Measurements from ENCODE around the gene ODAD4.

Gene ODAD4

DNA sequence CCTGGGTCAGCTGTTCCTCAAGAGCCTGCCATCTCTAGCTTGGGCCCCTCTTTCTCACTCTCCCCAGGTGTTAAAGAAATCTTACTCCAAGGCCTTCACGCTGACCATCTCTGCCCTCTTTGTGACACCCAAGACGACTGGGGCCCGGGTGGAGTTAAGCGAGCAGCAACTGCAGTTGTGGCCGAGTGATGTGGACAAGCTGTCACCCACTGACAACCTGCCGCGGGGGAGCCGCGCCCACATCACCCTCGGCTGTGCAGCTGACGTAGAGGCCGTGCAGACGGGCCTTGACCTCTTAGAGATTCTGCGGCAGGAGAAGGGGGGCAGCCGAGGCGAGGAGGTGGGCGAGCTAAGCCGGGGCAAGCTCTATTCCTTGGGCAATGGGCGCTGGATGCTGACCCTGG lies 43.0 kb downstream of the ODAD4 start:
- DNase-seq = no peak

DNA sequence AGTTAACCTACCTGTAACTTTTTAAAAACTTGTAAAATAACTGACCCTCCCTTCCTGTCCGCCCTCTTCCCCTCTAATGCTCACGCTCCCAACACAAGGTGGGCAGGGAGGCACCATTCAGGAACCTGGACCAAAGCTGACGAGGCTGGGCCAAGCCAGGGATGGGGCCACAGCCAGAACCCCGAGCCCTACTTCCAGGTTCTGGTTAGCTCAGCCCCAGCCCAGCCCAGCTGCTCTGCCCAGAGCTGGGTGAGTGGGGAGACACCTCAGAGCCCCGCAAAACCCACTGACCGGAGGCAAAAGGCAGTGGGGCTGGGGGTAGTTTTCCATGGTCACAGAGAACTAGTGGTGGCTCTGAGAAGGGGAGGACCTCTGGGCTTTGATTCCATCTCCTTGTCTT lies 43.6 kb downstream of the ODAD4 start:
- DNase-seq = no peak

DNA sequence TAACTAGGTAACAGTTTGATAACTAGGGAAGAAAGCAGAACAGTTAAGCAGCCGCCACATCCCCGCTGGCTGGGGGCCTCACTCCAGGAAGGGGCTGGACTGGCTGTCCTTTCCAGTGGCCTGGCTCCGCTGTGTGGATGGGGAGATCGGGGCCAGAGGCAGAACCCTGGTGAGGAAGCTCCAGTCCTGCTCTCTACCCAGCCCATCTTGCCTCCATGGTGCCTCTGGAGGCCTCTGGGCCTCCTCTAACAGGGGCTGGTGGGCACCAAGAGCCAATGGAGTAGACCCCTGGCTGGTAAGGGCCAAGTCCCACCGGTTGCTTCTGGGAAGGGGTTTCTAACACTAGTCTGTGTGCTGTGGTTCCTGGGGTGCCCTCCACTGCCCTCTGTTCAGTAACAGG lies 44.2 kb downstream of the ODAD4 start:
- DNase-seq = no peak

DNA sequence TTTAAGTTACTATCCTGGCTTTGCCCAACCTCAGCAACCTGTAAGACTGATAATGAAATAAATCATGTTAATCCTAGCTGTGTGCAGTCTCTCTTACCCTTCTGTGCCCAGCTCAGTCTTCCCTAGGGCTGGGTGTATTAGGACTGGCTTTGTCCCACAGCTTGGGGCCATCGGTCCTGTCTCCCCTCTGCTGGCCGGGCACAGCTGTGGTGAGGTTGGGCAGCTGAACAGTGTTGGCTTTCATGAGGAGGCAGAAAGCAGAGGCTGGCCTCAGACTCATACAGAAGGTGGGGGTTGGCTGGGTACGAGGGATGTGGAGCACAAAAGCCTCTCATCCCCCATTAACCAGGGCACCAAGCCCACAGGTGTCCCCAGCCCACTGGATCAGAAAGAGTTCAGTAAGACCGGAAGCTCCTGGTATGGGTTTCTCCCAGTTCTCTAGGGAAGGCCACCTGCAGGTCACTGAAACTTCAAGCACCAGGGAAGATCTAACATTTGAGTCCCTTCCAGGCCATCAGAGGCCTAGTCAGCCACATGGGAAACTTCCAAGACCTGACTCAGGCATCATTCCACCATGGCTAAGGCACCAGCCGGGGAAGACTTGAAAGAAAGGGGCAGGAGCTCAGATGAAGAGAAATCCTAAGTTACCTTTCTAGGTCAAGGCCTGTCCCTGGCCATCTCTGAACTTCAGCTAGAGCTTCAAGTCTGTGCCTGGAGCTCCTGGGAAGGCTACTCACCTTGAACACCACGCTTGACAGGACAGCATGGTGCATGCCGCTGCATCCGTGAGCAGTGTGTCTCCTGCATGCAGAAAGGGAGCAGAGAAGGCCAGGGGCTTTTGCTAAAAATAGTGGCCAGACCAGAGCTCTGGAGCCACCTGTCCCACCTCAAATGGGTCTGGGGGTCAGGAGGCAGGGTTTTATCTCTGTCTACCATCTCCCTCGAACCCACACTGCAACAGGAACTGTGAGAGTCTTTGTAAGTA lies 45.0 kb downstream of the ODAD4 start:
- no peak for DNase-seq

DNA sequence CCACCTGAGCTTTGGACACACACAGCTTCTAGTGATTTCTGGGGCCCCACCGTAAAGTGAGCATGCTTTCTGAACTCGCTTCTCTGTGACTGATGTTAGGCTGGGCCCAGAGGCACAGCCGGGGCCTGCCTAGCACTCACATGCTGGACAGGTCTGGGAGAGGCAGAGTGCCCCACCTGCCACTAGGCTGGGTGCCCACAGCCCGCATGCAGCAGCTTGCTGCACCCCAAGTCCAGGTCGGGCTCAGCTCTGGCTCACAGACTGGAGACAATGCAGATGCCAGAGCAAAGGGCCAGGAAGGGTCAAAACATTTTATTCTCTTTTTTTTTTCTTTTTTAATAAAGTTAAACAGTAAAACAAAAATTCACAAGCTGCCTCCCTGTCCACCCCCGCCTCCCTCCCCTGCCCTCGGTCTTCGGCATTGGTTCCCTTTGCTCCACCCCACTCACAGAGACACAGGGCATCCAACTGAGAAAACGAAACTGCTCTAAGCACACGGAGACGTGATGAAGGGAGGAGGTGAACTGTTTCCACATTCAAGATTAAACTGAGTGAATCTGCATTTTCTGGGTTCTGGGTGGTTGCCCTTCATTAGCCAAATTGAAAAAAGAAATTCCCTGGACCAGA lies 45.8 kb downstream of the ODAD4 start:
- no peak for DNase-seq

DNA sequence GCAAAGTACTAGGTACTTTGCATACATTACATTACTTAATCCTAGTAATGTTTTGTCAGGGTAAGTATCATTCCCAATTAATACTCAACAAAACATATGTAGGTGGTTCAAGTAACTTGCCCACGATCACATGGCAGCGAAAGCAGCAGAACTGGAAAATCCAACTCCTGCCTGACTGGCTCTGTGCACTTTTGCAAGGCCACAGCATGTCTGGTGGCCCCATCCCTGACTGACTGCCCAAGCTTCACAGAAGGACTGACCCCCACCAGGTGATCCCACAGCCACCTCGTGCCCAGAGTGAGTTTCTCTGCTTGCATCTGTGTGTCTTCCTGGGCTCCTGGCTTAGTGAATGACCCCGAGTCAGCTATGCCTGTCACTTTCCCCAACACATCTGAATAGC lies 47.6 kb downstream of the ODAD4 start:
- no peak for DNase-seq

DNA sequence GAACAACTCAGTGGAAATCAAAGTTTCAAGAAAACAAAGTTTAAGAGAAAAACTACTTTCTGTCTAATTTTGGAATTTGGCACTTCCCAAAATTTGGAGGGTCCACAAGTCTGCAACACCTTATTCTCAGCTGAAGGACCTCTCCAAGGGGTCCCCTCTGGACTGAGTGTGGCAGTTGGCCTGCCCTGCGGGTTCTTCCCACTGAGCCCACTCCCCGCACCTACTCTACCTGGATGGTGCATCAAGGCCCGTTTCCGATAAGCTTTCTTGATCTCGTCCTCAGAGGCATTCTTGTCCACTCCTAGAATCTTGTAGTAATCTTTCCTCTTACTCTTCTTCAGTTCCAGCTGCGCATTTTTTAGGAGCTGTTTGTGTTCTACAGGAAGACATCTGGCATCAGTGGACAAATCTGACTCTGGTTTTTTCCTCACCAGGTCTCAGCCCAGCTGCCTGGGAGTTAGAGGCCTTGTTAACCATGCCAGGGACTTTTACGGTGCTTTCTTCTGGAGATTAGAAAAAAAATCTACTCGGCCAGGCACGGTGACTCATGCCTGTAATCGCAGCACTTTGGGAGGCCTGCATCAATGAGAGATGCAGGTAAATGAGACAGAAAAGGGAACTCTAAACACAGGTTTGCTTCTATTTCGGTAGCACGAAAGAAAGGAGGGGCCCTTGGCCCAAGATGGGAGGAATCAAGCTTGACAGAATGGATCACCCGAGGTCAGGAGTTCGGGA lies 51.8 kb downstream of the ODAD4 start:
- no peak for DNase-seq

DNA sequence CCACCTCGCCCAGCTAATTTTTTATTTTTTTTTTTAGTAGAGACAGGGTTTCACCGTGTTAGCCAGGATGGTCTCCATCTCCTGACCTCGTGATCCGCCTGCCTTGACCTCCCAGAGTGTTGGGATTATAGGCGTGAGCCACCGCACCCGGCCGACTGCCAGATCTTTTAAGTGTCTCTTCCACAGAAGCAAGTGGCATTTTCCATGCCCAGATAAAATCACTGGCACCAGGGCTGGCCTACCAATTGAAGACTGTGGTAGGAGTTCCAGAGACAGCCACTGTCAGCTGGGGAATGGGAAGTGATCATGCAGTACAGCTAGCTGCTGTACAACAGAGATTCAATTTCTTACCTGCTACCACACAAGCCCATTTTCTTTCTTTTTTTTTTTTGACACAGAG lies 54.0 kb downstream of the ODAD4 start:
- DNase-seq = no peak

DNA sequence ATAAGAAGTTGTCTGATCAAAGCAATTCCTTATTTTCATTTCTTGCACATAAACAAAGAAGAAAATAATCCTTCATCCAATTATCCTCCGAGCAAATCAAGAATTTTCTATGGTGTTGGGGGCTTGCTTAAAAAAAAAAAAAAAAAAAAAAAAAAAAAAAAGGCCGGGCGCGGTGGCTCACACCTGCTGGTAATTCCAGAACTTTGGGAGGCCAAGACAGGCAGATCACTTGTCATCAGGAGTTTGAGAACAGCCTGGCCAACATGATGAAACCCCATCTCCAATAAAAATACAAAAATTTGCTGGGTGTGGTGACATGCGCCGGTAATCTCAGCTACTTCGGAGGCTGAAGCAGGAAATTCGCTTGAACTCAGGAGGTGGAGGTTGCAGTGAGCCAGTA lies 55.5 kb downstream of the ODAD4 start:
- no peak for DNase-seq

DNA sequence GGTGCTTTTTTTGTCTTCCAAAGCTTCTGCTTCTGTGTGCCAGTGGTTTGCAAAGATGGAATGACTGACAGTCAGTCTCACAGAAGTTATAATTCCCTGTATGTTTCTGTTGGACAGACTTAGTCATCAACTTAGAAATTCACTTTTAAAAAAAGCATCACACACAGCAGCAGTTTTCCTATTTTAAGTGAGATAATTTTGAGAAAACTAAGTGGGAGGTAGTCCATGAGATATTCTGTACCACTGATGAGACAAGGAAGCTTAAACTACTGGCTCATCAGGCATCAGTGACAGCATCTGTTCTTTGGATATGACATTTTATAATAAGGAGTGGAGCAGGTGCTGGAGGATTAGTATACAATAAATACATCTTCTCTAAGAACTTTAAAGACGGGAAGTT lies 56.2 kb downstream of the ODAD4 start:
- DNase-seq = no peak

DNA sequence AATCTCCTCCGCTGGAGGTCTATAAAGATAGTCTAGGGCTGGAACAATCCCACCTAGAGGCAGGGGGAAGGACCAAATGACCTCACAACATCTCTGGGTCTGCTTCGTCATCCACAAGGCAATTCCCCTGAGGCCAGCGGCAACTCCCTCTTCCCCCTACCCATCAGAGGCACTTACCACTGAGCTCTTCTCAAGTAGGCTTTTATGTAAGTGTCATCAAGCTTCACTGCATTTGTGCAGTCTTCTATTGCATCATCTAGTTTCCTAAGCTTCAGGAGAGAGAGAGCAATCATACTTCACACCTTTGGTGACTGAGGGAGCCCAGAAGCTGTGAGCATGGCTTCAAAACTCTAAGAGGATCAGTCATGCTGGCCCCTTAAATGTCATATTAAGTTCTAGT lies 57.2 kb downstream of the ODAD4 start:
- DNase-seq = no peak

DNA sequence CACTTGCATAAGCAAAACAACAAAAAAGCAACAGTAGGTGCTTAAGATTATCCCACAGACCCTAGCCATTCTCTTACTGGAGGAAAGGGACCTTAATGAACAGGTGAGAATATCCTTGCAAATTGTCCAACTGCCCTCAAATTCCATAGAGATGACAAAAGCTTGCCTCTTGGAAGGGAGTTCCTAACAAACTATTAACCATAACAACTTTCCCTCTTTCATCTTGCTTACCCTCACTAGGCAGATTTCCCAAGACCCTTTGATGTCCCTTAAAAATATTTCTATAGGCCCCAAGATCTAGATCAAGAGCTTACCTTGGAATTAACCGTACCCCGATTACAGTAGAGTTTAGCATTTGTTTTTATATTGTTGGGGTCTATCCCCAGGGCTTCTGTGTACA lies 58.0 kb downstream of the ODAD4 start:
- no peak for DNase-seq

DNA sequence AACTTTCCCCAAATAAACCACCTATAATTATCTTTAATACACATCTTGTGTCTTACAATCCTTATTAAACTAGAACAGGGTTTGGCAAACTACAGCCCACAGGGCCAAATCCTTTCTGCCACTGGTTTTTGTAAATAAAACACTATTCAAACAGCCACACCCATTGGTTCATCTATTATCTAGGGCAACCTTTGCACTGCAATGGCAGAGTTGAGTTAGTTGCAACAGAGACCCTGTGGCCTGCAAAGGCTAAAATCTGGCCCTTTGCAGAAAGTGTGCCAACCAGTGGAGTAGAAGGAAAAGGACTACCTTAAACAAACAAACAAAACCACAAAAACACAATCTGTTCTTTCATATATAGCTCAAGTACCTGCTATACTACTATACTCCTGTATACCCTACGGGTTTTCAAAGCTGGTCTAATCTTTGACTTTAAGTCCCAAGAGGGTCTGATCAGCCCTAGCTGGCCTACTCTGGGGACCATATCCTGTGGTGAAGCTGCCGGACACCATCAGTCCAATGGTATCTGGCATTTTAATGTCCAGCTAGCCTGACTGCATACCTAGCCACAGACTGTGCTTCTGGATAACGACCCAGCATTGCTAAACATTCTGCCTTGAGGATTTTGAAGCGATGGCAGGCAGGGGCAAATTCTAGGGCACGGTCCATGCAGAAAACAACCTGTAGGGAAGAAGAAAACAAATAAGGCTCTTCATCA lies 59.4 kb downstream of the ODAD4 start:
- no peak for DNase-seq

DNA sequence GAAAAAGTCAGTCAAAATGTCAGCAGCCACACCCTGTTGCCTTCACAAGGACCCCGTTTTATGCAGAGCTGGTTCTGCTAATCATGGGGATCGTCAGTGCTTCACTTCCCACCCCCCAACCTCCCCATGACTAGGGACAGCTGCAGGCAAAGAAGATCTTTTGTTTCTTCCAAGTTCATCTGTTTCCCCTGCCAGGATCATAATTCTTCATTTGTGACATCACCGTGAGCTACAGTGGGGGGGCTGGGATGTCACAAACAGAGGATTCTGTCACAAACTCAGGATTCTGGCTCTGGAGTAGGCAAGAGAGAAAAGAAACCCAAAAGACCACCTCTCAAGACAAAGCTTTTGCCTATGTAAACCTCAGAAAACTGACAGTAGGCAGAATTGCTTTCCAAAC lies 62.2 kb downstream of the ODAD4 start:
- DNase-seq = no peak

DNA sequence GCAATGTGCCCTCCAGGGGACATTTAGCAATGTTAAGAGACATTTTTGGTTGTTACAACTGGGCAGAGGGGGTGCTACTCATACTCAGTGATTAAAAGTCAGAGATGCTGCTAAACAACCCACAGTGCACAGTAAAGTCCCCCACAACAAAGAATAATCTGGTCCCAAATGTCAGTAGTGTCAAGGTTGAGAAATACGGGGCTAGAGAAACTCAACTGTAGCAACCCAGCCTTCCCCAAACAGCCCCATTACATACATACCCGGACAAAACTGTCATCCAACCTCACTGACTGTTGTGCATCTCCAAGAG lies 66.4 kb downstream of the ODAD4 start:
- no peak for DNase-seq

DNA sequence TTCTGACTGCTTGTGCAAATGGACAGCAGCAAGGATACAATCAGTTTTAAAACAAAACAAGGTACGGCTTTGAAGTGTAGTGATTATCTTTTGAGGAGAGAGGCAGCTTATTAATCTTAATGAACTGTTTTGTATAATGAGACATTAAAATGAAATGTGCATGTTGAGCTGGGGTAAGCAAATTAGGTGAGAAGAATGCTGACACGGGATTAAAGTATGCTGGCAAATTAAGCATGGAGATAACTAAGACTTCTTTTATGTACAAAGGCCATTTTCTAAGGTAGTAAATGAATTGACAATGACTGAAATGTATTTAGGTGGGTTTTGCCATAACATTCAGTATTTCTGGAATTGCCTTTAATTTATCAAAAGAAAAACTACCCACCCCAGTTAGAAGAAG lies 68.1 kb downstream of the ODAD4 start:
- DNase-seq = no peak

DNA sequence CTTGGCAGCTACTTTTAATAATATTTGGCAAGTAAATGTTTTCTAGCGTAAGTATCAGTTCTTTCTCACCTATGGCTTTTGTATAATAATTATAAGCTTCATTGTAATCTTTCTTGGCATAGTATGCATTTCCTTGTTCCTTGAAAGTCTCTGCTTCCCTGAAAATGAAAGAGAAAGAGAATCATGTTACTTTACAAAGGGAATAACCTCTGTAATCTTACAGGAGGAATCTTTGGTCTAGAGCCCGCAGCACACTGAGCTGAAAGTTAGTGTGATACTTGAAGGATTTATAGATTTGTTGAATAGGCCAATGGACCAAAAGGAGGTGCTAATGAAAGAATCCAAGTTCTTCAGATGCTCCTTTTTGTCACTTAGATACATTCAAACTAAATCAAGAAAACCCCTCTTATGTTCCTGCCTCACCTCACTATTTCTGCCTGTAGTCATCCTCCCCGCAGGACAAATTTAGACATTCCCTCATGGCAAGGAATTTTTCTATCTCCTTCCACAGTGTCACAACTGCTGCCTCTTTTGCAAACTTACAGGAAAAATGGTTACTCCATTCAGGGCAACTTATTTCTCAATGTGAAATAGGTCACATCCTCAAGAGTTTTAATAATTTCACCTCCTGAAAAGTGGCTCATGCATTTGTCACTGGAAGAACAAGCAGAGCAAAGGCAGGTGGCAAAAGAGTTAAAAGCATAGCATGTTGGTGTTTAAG lies 70.2 kb downstream of the ODAD4 start:
- no peak for DNase-seq

DNA sequence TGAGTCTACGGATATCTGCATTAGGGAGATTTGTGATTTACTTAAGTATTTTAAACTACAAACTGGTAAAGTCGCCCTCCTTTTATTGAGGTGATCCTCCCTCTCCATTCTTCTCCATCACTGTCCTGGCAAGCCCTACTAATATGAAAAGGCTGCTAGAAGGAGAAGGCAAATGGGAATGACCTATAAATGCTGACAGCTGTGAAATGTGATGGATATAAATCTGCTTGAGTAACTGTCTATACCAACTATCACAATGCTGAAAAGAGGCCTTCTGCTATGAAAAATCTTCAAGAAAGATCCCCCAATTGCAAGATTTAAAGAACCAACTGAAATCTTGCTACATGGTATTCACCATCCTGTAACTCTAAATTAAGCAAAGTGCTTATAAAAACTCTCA lies 71.3 kb downstream of the ODAD4 start:
- no peak for DNase-seq

DNA sequence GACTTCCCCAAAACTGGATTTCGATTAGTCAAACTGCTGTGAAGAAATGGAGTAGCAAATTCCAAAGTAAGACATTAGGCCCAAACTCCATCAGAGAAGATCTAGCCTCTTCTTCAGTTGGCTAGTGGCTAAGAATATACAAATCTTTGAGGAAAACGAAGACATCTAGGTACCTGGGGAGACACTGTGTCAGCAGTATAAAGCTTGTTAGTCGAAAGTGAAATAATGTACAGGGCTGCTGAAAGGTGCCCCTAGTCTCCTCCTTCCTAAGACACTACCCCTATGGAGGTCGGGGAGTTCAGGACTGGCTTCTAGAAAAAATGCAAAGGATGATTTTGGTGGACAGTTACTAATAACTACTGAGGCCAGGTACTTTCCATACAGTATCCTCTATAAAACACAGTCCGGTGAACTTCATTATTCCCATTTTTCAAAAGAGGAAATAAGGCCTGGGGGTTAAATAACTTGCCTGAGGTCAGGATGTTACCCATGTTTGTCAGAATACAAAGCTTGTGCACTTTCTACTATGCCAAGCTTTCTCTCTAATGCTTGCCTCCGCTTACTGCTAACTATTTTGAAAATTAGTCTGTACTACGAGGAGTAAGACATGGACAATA lies 71.9 kb downstream of the ODAD4 start:
- DNase-seq = no peak

DNA sequence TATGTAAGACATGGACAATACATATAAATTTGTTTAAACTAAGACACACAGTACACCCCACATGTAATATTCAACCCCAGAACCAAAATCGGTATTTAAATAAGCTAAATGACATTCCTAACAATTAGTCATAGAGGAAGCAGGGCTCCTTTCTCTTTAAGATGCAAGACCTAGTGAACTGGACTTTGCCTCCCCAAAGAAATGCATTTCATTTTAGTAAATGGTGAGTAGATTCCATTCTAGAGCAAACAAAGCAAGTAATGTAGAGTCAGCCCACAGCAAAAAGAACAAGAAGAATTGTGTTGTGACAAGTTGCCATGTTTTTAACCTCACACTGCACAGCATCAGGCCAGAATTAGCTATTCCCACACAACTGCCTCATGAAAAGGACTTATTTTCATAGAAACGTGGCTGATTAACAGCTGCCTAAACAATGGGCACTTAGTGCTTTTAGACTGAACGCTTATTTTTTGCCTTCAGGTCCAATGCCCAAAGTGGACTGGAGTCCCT lies 72.4 kb downstream of the ODAD4 start:
- no peak for DNase-seq

DNA sequence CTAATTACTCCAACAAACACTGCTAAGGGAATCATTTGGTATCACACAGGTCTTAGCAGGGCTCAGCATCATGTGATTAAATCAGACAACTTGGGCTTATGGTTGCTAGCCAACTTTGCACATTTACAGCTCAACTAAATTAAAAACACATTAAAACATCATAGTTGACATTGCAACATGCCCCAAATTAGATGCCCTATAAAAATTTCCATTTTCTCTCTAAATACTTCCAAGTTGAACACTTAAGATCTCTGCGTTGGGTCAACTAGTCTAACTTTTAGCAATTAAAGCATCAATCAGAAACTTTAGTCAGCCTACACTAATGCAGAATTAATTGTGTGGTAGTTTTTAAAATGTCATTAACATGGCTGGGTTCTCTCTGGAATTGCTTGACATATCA lies 74.7 kb downstream of the ODAD4 start:
- DNase-seq = no peak

DNA sequence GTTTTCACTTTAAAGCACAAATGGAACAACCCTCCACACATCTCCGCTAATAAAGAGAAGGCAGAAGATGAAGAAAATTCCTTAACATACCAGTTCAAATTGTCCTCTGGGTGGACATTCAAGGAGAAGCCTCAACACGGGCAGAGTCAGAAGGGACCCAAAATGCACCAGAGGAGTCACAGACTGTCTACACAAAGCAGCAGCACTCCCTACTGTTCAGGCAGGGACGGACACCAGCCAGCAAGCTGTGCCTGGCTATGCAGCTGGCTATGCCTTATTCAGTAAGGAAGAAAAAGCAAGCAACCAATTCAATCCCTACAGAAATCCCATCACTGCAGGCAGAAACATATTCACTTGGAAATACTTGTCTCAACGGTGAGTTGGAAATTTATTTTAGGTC lies 78.8 kb downstream of the ODAD4 start:
- DNase-seq = no peak

Data from NCI-H526 treated with DMSO at 0.1 percent for 48 hours (cell line).